Chondrocyte (in vitro differentiated cells): ENCODE results near the gene SLC38A9. TPM values are rescaled to one million over a fixed set of nuclear protein-coding genes. Genes with fewer than 3 reads are reported as not detected.

Experiments
- DNase-seq: peaks from one replicate; pipeline ENCODE4 v3.0.0; 2021; ENCODE audit warnings: mixed read lengths, low spot score
- H3K27ac Mint-ChIP-seq: one replicate; pipeline ENCODE4 v1.8.0; 2021; ENCODE audit warnings: mild to moderate bottlenecking, moderate library complexity, mixed read lengths; ENCODE audit not compliant: unreplicated experiment
- H3K27me3 Mint-ChIP-seq: 2 replicates; pipeline ENCODE4 v1.8.0; 2021; ENCODE audit warnings: low read depth, mixed read lengths
- H3K36me3 Mint-ChIP-seq: 2 replicates; pipeline ENCODE4 v1.8.0; 2021; ENCODE audit warnings: low read depth, mixed read lengths
- H3K4me1 Mint-ChIP-seq: 2 replicates; pipeline ENCODE4 v1.8.0; 2021; ENCODE audit warnings: low read depth, mild to moderate bottlenecking, mixed read lengths
- H3K4me3 Mint-ChIP-seq: one replicate; pipeline ENCODE4 v1.8.0; 2021; ENCODE audit warnings: mild to moderate bottlenecking, moderate library complexity, mixed read lengths; ENCODE audit not compliant: unreplicated experiment
- H3K9me3 Mint-ChIP-seq: 2 replicates; pipeline ENCODE4 v1.8.0; 2021; ENCODE audit warnings: low read depth, mixed read lengths
- CTCF ChIP-seq: fragments of 200-600 bp; sonication (generic); IDR thresholded peaks from 2 replicates; pipeline ENCODE4 v1.5.0; 2021; ENCODE audit warnings: antibody characterized with exemption, mild to moderate bottlenecking, moderate library complexity
- total RNA-seq: library from RNA; stranded (reverse); gene quantifications from 3 replicates; pipeline ENCODE4 v1.2.1, GENCODE V29; 2021

SLC38A9 gene
- total RNA-seq, 1 donor from 2014 or later = 20.7 TPM

- no peak overlapping the region for H3K27ac Mint-ChIP-seq
- H3K36me3 Mint-ChIP-seq = peaks cover 4% of the 10 kb centered on the region
- H3K9me3 Mint-ChIP-seq = no peaks in the 10 kb centered on the region
- no peak overlapping the region for H3K4me3 Mint-ChIP-seq
- no peaks in the 10 kb centered on the region for H3K4me1 Mint-ChIP-seq
- TF ChIP-seq CTCF = no peak
- no peaks in the 10 kb centered on the region for H3K27me3 Mint-ChIP-seq
- no peak for DNase-seq
Measured at GRCh38 chr5:55625913-55626312, 86.2 kb downstream of the SLC38A9 start.

GRCh38 chr5:55625589-55625909 is 86.6 kb downstream of the SLC38A9 start:
- TF ChIP-seq CTCF = no peak
- DNase-seq = no peak
- Mint-ChIP-seq H3K9me3 (no peaks in the 10 kb centered on the region), H3K4me3 (no peak overlapping the region), H3K27ac (no peak overlapping the region), H3K36me3 (peaks cover 4% of the 10 kb centered on the region), H3K4me1 (no peaks in the 10 kb centered on the region), H3K27me3 (no peaks in the 10 kb centered on the region)

GRCh38 chr5:55624841-55625588 is 87.1 kb downstream of the SLC38A9 start:
- no peaks in the 10 kb centered on the region for H3K4me1 Mint-ChIP-seq

GRCh38 chr5:55623789-55624188 is 88.3 kb downstream of the SLC38A9 start:
- no peaks in the 10 kb centered on the region for H3K4me1 Mint-ChIP-seq
- DNase-seq = no peak
- no peak for TF ChIP-seq CTCF
- H3K4me3 Mint-ChIP-seq = no peak overlapping the region
- H3K9me3 Mint-ChIP-seq = no peaks in the 10 kb centered on the region
- no peaks in the 10 kb centered on the region for H3K27me3 Mint-ChIP-seq
- H3K27ac Mint-ChIP-seq = no peak overlapping the region
- no peaks in the 10 kb centered on the region for H3K36me3 Mint-ChIP-seq

More at GRCh38 chr5:55624841-55625588, 87.1 kb downstream of the SLC38A9 start:
- Mint-ChIP-seq H3K9me3 (no peaks in the 10 kb centered on the region), H3K36me3 (peaks cover 3% of the 10 kb centered on the region), H3K27ac (no peak overlapping the region), H3K4me3 (no peak overlapping the region), H3K27me3 (no peaks in the 10 kb centered on the region)
- DNase-seq = no peak
- TF ChIP-seq CTCF = no peak

- no peak for TF ChIP-seq CTCF
- no peaks in the 10 kb centered on the region for H3K36me3 Mint-ChIP-seq
- H3K27me3 Mint-ChIP-seq = no peaks in the 10 kb centered on the region
- H3K9me3 Mint-ChIP-seq = no peaks in the 10 kb centered on the region
- no peaks in the 10 kb centered on the region for H3K4me1 Mint-ChIP-seq
- DNase-seq = no peak
- no peak overlapping the region for H3K27ac Mint-ChIP-seq
- no peak overlapping the region for H3K4me3 Mint-ChIP-seq
Measured at GRCh38 chr5:55622460-55622859, 89.7 kb downstream of the SLC38A9 start.
